Loucy (cell line): Measurements from ENCODE around the gene CEP55.

Experiments used
- H2AFZ ChIP-seq: fragments of 200-600 bp; sonication (generic); 2 replicates; pipeline ENCODE4 v1.6.0; 2016; ENCODE audit warnings: antibody characterized with exemption, mild to moderate bottlenecking, low read length, moderate library complexity
- H3F3A ChIP-seq: fragments of 200-600 bp; 2 replicates; pipeline ENCODE4 v1.6.0; 2016; ENCODE audit warnings: antibody characterized with exemption, low read depth, mild to moderate bottlenecking
- H3K27me3 ChIP-seq: fragments of 200-600 bp; sonication (generic); 2 replicates; pipeline ENCODE4 v1.6.1; 2014; ENCODE audit warnings: low read length, mild to moderate bottlenecking; ENCODE audit not compliant: insufficient read depth, poor library complexity, severe bottlenecking
- H3K36me3 ChIP-seq: fragments of 200-600 bp; sonication (generic); 2 replicates; pipeline ENCODE4 v1.6.1; 2016; ENCODE audit warnings: low read length; ENCODE audit not compliant: insufficient read depth
- H3K4me1 ChIP-seq: fragments of 200-600 bp; sonication (generic); 2 replicates; pipeline ENCODE4 v1.5.1; 2014; ENCODE audit warnings: low read length, mild to moderate bottlenecking; ENCODE audit not compliant: insufficient read depth, poor library complexity, severe bottlenecking
- H3K4me2 ChIP-seq: fragments of 200-600 bp; sonication (generic); 2 replicates; pipeline ENCODE4 v1.6.0; 2014; ENCODE audit warnings: antibody characterized with exemption, low read length, low read depth, mild to moderate bottlenecking; ENCODE audit not compliant: poor library complexity, severe bottlenecking
- H3K4me3 ChIP-seq: fragments of 200-600 bp; sonication (generic); 2 replicates; pipeline ENCODE4 v1.5.1; 2014; ENCODE audit warnings: low read length, mild to moderate bottlenecking, mixed read lengths; ENCODE audit not compliant: poor library complexity, severe bottlenecking
- H3K79me2 ChIP-seq: fragments of 200-600 bp; sonication (generic); 2 replicates; pipeline ENCODE4 v1.6.1; 2014; ENCODE audit warnings: low read length; ENCODE audit not compliant: insufficient read depth
- H3K9ac ChIP-seq: fragments of 200-600 bp; sonication (generic); 2 replicates; pipeline ENCODE4 v1.6.0; 2014; ENCODE audit warnings: mild to moderate bottlenecking, low read depth, low read length, moderate library complexity; ENCODE audit not compliant: poor library complexity, severe bottlenecking
- H3K9me2 ChIP-seq: fragments of 200-600 bp; sonication (generic); replicated peaks from 2 replicates; pipeline ENCODE4 v1.6.1; 2016; ENCODE audit warnings: low read depth, low read length, mixed read lengths
- H3K9me3 ChIP-seq: fragments of 200-600 bp; sonication (generic); 2 replicates; pipeline ENCODE4 v1.6.1; 2014; ENCODE audit warnings: mild to moderate bottlenecking, antibody characterized with exemption, low read length, low read depth; ENCODE audit not compliant: insufficient read depth
- H4K20me1 ChIP-seq: fragments of 200-600 bp; sonication (generic); 2 replicates; pipeline ENCODE4 v1.6.0; 2014; ENCODE audit warnings: antibody characterized with exemption, low read length, mild to moderate bottlenecking; ENCODE audit not compliant: insufficient read depth, poor library complexity, severe bottlenecking
- CTCF ChIP-seq: fragments of 200-600 bp; sonication (generic); conservative IDR thresholded peaks from 2 replicates; pipeline ENCODE4 v1.5.1; 2014; ENCODE audit warnings: mild to moderate bottlenecking, antibody characterized with exemption, low read length
- EZH2phosphoT487 ChIP-seq: fragments of 200-600 bp; IDR thresholded peaks from 2 replicates; pipeline ENCODE4 v1.6.1; 2018; ENCODE audit warnings: antibody characterized with exemption, mild to moderate bottlenecking, moderate library complexity, borderline replicate concordance

CEP55 gene

DNA sequence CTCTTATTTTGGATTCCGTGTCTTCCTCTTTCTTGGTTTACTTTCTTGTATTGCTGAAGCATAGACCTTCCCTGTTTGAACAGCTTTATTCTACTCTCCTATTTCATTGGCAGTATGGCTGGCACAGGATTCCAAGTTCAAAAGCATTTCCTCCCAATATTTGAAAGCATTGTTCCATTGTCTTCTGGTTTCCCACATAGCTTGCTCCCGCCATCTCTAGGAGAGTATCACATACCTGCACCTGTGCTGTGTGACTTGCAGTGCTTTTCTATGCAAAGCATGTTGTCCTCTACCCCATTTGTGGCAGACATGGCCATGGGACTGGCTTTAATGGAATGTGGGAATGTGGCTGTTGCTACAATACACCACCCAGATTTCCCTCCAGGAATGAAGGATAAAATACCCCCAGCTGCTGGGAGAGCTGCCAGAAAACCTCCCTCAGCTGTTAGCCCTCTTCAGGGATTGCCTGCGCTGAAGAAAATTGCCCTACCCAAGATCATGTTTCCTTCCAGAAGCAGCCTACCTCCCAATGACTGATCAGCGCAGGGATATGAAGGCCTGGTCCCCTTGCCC lies 7.4 kb upstream of the CEP55 start:
- H4K20me1 ChIP-seq = no peaks in the 10 kb centered on the region
- H3K4me3 ChIP-seq = no peak overlapping the region
- H3K36me3 ChIP-seq = no peaks in the 10 kb centered on the region
- no peaks in the 10 kb centered on the region for H3K9me2 ChIP-seq
- TF ChIP-seq CTCF (no peak), EZH2phosphoT487 (no peak)
- no peaks in the 10 kb centered on the region for H3K9me3 ChIP-seq
- no peaks in the 10 kb centered on the region for H3K79me2 ChIP-seq
- H2AFZ ChIP-seq = no peak overlapping the region
- H3K9ac ChIP-seq = no peak overlapping the region
- no peaks in the 10 kb centered on the region for H3F3A ChIP-seq
- no peaks in the 10 kb centered on the region for H3K4me1 ChIP-seq
- H3K4me2 ChIP-seq = no peak overlapping the region
- no peaks in the 10 kb centered on the region for H3K27me3 ChIP-seq

- Histone ChIP-seq H3K4me2 (no peak overlapping the region), H3K9me3 (no peaks in the 10 kb centered on the region), H3K36me3 (no peaks in the 10 kb centered on the region), H3K4me3 (no peak overlapping the region), H3F3A (no peaks in the 10 kb centered on the region), H3K79me2 (peaks cover 2% of the 10 kb centered on the region), H4K20me1 (no peaks in the 10 kb centered on the region), H3K27me3 (no peaks in the 10 kb centered on the region), H3K9ac (no peak overlapping the region), H2AFZ (no peak overlapping the region), H3K4me1 (peaks cover 4% of the 10 kb centered on the region), H3K9me2 (no peaks in the 10 kb centered on the region)
- TF ChIP-seq CTCF = no peak
- TF ChIP-seq EZH2phosphoT487 = no peak
Observed at GRCh38 chr10:93491602-93492121, 4.8 kb upstream of the CEP55 start.

DNA sequence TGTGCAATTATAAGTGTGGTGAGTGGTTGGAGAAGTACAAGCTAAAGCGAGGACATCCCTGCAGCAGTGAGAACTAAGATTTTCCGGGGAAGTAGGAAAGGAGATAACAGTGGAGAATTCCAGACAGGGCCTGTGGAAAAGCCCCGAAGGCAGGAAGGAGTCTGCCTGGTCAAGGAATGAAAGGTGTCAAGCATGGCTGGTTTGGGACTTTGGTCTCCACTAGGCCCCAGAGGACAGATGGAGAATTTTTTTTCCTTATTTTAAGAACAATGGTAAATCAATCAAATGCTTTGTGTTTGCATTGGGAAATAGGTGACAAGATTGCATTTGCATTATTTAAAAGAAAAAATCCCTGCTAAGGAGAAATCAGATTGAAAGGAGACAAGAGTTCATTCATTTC lies 3.2 kb upstream of the CEP55 start:
- no peaks in the 10 kb centered on the region for H3K27me3 ChIP-seq
- no peaks in the 10 kb centered on the region for H3K9me3 ChIP-seq
- H2AFZ ChIP-seq = 0 out of 2 replicates have a peak overlapping the region, but pooled peaks have one; percentile 8
- TF ChIP-seq CTCF = no peak
- no peak for TF ChIP-seq EZH2phosphoT487
- no peaks in the 10 kb centered on the region for H3K9me2 ChIP-seq
- H3K36me3 ChIP-seq = no peaks in the 10 kb centered on the region
- no peak overlapping the region for H3K4me3 ChIP-seq
- H4K20me1 ChIP-seq = no peaks in the 10 kb centered on the region
- no peak overlapping the region for H3K9ac ChIP-seq
- no peak overlapping the region for H3K4me2 ChIP-seq
- peaks cover 17% of the 10 kb centered on the region for H3K79me2 ChIP-seq
- H3K4me1 ChIP-seq = peaks cover 15% of the 10 kb centered on the region
- no peaks in the 10 kb centered on the region for H3F3A ChIP-seq
